HepG2 (cell line): ENCODE data around the gene MYOM1. TPM values are rescaled to one million over a fixed set of nuclear protein-coding genes. Genes with fewer than 3 reads are reported as not detected.

Experiments
- ATAC-seq: fragments of 200-7000 bp; cut with Tn5 transposase; 3 replicates; pipeline ENCODE4 v1.9.1; 2020; ENCODE audit warnings: mild to moderate bottlenecking, moderate library complexity
- BruUV-seq: library from RNA; stranded (reverse); fragments of 400-500 nt; replicated peaks from 2 replicates; lab custom pipeline; 2021; lab: Mats Ljungman, UMichigan
- CTCF ChIA-PET: fragments of 300-600 bp; formaldehyde crosslinking; extraction: SDS; loops from one replicate; lab custom pipeline; 2021; ENCODE audit warnings: low total read pairs, inconsistent platforms, low intra/inter-chr PET ratio; lab: Yijun Ruan, JAX
- POLR2A ChIA-PET: fragments of 350-600 bp; sonication (Branson Sonifier 250); formaldehyde crosslinking; loops from one replicate; lab custom pipeline; 2020; ENCODE audit warnings: antibody characterized with exemption, inconsistent platforms; lab: Yijun Ruan, JAX
- DNase-seq: peaks from one replicate; pipeline ENCODE4 v3.0.0-alpha.2; 2015; ENCODE audit warnings: low spot score
- FAIRE-seq: peaks from 3 replicates; lab custom pipeline; 2011; peaks lifted over from hg19 to GRCh38; lab: Jason Lieb, UNC
- H2AFZ ChIP-seq: one replicate; pipeline ENCODE4 v1.6.1; 2011; ENCODE audit warnings: low read length, inconsistent platforms
- H3K27ac ChIP-seq: fragments of 300-600 bp; 3 replicates; pipeline ENCODE4 v1.8.0; 2011; ENCODE audit warnings: mixed run types, mild to moderate bottlenecking, mixed read lengths, low read length, inconsistent platforms; ENCODE audit not compliant: insufficient read depth; ENCODE audit errors: extremely low read length
- H3K27me3 ChIP-seq, 2 experiments: fragments of 200-600 bp in 1 of 2; 2 replicates in 1 of 2; 3 replicates in 1 of 2; pipeline versions ENCODE4 v1.6.0 to v1.8.0; 2011; ENCODE audit warnings: low read length in 2 of 2, mild to moderate bottlenecking in 2 of 2, moderate library complexity in 2 of 2, inconsistent platforms in 1 of 2; ENCODE audit not compliant: insufficient read depth in 2 of 2, control insufficient read depth in 1 of 2
- H3K36me3 ChIP-seq, 2 experiments: fragments of 200-600 bp in 1 of 2; replicated peaks in 1 of 2; 2 replicates in 1 of 2; 3 replicates in 1 of 2; pipeline versions ENCODE4 v1.5.1 to v1.8.0; 2011; ENCODE audit warnings: low read length in 2 of 2, inconsistent platforms in 1 of 2; ENCODE audit not compliant: insufficient read depth in 2 of 2, control insufficient read depth in 1 of 2
- H3K4me1 ChIP-seq: 2 replicates; pipeline ENCODE4 v1.5.1; 2012; ENCODE audit warnings: low read length, inconsistent platforms; ENCODE audit not compliant: insufficient read depth
- H3K4me2 ChIP-seq: 2 replicates; pipeline ENCODE4 v1.6.0; 2011; ENCODE audit warnings: low read depth, low read length, inconsistent platforms
- H3K4me3 ChIP-seq, 3 experiments: fragments of 200-600 bp in 1 of 3; sonication (generic), shearing (Covaris generic) in 1 of 3; replicated peaks in 1 of 3; 2 replicates each; pipeline ENCODE4 v1.5.1; 2011 to 2016; ENCODE audit warnings: low read length in 3 of 3, inconsistent platforms in 2 of 3, low read depth in 2 of 3, mild to moderate bottlenecking in 2 of 3, control low read depth in 1 of 3, mixed read lengths in 1 of 3; ENCODE audit not compliant: insufficient read depth in 1 of 3
- H3K79me2 ChIP-seq: one replicate; pipeline ENCODE4 v1.6.1; 2011; ENCODE audit warnings: low read length, inconsistent platforms; ENCODE audit not compliant: insufficient read depth
- H3K9ac ChIP-seq: 2 replicates; pipeline ENCODE4 v1.6.0; 2011; ENCODE audit warnings: mild to moderate bottlenecking, low read depth, low read length, inconsistent platforms; ENCODE audit not compliant: insufficient read depth
- H3K9me3 ChIP-seq: 2 replicates; pipeline ENCODE4 v1.5.1; 2012; ENCODE audit warnings: mild to moderate bottlenecking, low read length
- H4K20me1 ChIP-seq: 2 replicates; pipeline ENCODE4 v1.6.0; 2011; ENCODE audit warnings: inconsistent platforms, mild to moderate bottlenecking, low read length, moderate library complexity; ENCODE audit not compliant: insufficient read depth
- CHCHD3 ChIP-seq: sonication (generic); formaldehyde crosslinking; IDR thresholded peaks from 2 replicates; pipeline ENCODE4 v1.8.0; 2022; ENCODE audit warnings: mild to moderate bottlenecking, missing genetic modification reagents, moderate library complexity
- HES4 ChIP-seq: sonication (generic); formaldehyde crosslinking; IDR thresholded peaks from 2 replicates; pipeline ENCODE4 v1.9.0; 2021; ENCODE audit warnings: mild to moderate bottlenecking, missing genetic modification reagents, borderline replicate concordance
- KDM1A ChIP-seq: IDR thresholded peaks from 2 replicates; pipeline ENCODE4 v1.6.1; 2016; ENCODE audit warnings: missing compliant biosample characterization
- NAIF1 ChIP-seq: sonication (generic); formaldehyde crosslinking; IDR thresholded peaks from 2 replicates; pipeline ENCODE4 v1.5.0; 2020; ENCODE audit warnings: mild to moderate bottlenecking, missing genetic modification reagents, borderline replicate concordance
- RBAK ChIP-seq: sonication (generic); formaldehyde crosslinking; IDR thresholded peaks from 2 replicates; pipeline ENCODE4 v1.5.1; 2020; ENCODE audit warnings: mild to moderate bottlenecking, missing genetic modification reagents
- TCF12 ChIP-seq, 2 experiments: fragments of 450-650 bp in 1 of 2; sonication (generic) in 1 of 2; formaldehyde crosslinking in 1 of 2; IDR thresholded peaks; 2 replicates each; pipeline versions ENCODE4 v1.6.1 to v1.8.0; 2017 to 2022; ENCODE audit warnings: antibody characterized with exemption in 1 of 2, mild to moderate bottlenecking in 1 of 2, missing genetic modification reagents in 1 of 2, moderate library complexity in 1 of 2
- ZNF205 ChIP-seq: IDR thresholded peaks from 2 replicates; pipeline ENCODE4 v1.6.1; 2018; ENCODE audit warnings: missing biosample characterization, missing genetic modification reagents
- ZNF337 ChIP-seq: sonication (generic); formaldehyde crosslinking; IDR thresholded peaks from 2 replicates; pipeline ENCODE4 v1.5.1; 2020; ENCODE audit warnings: missing genetic modification reagents, low read depth, mild to moderate bottlenecking, borderline replicate concordance
- ZNF7 ChIP-seq: IDR thresholded peaks from 2 replicates; pipeline ENCODE4 v1.6.1; 2016; ENCODE audit warnings: missing biosample characterization, missing genetic modification reagents
- ZNF75D ChIP-seq: sonication (generic); formaldehyde crosslinking; IDR thresholded peaks from 2 replicates; pipeline ENCODE4 v1.8.1; 2023; ENCODE audit warnings: missing genetic modification reagents, mild to moderate bottlenecking, borderline replicate concordance
- WGBS: methylation state at CpG from one replicate; pipeline ENCODE4 v1.1.6; 2017; ENCODE audit warnings: low lambda C conversion rate; 5-methylcytosine and 5-hydroxymethylcytosine counted together
- in situ Hi-C: cut with HindIII; loops from 2 replicates; pipeline ENCODE4 v1.10.0; 2017; ENCODE audit warnings: low pct_unique_long_range_greater_than_20kb; ENCODE audit not compliant: extremely low pct_ligation_motif_present
- intact Hi-C: fragments of 100-400 bp; cut with micrococcal nuclease; formaldehyde crosslinking; loops from one replicate; pipeline ENCODE4 v1.10.0; 2022; ENCODE audit not compliant: unreplicated experiment
- polyA plus RNA-seq, 8 experiments: library from polyadenylated mRNA; depleted of rRNA in 3 of 8; stranded (reverse) in 7 of 8; unstranded in 1 of 8; fragments of >200 nt; fragmentation: Illumina TruSeq in 4 of 8; extraction: Trizol in 4 of 8; gene quantifications; 2 replicates each; pipeline versions ENCODE4 v1.2.1 to v1.2.3, GENCODE V29; 2011 to 2016; ENCODE audit warnings: low read depth in 4 of 8, missing spikeins in 1 of 8, mixed read lengths in 1 of 8; ENCODE audit not compliant: insufficient read depth in 1 of 8
- total RNA-seq, 5 experiments: library from RNA; depleted of rRNA; stranded (reverse); fragments of >200 nt; fragmentation: Illumina TruSeq; extraction: Trizol; gene quantifications; 2 replicates each; pipeline ENCODE4 v1.2.3, GENCODE V29; 2016; ENCODE audit warnings: low read depth in 1 of 5
- TF ChIP-seq, protein P1 (sequence below): sonication (generic); formaldehyde crosslinking; IDR thresholded peaks from 2 replicates; pipeline ENCODE4 v1.5.1; 2020; ENCODE audit warnings: mild to moderate bottlenecking, missing genetic modification reagents, moderate library complexity
- TF ChIP-seq, protein P2 (sequence below): IDR thresholded peaks from 2 replicates; pipeline ENCODE4 v1.6.1; 2016; ENCODE audit warnings: missing compliant biosample characterization, missing genetic modification reagents, borderline replicate concordance

MYOM1 gene
- total and polyA plus RNA-seq, 2 of the 13 experiments (the other 11 are each of a cell fraction or from before 2014, with no cell fraction given): 0.46 to 0.98 TPM

- in situ Hi-C loops (loop anchor here (25.0 kb wide), 1 partner anchor 570 kb away; no protein-coding TSS in a partner anchor), intact Hi-C loops (no loop called here)
- Histone ChIP-seq H3K9me3 (no peaks in the 10 kb centered on the region), H3K4me3 (no peak overlapping the region), H3K27ac (no peak overlapping the region), H3K4me2 (no peak overlapping the region), H3K9ac (no peak overlapping the region), H3K79me2 (no peaks in the 10 kb centered on the region), H3K4me1 (peaks cover 77% of the 10 kb centered on the region), H3K27me3 (no peaks in the 10 kb centered on the region; a peak in 1 of 5 replicates), H4K20me1 (no peaks in the 10 kb centered on the region), H2AFZ (no peak overlapping the region), H3K36me3 (no peaks in the 10 kb centered on the region)
- DNase-seq (no peak), ATAC-seq (no peak), FAIRE-seq (no peak)
- CTCF ChIA-PET: no interaction called here
- no TSS peak for BruUV-seq
- 93% methylated on average over 5 of the region's 5 CpGs for WGBS
- POLR2A ChIA-PET: no interaction called here
- TF ChIP-seq ZNF205 (no peak), HES4 (CRISPR knock-in tag) (no peak), NAIF1 (CRISPR knock-in tag) (no peak), CHCHD3 (CRISPR knock-in tag) (no peak), RBAK (CRISPR knock-in tag) (no peak), TCF12 (IDR thresholded peaks at IDR 0.05) (no peak), TCF12 (CRISPR knock-in tag; IDR thresholded peaks at IDR 0.05) (no peak), ZNF7 (CRISPR knock-in tag) (no peak), KDM1A (CRISPR knock-in tag) (no peak), ZNF75D (CRISPR knock-in tag) (no peak), ZNF337 (CRISPR knock-in tag) (no peak)
- TF ChIP-seq, protein P1, sequence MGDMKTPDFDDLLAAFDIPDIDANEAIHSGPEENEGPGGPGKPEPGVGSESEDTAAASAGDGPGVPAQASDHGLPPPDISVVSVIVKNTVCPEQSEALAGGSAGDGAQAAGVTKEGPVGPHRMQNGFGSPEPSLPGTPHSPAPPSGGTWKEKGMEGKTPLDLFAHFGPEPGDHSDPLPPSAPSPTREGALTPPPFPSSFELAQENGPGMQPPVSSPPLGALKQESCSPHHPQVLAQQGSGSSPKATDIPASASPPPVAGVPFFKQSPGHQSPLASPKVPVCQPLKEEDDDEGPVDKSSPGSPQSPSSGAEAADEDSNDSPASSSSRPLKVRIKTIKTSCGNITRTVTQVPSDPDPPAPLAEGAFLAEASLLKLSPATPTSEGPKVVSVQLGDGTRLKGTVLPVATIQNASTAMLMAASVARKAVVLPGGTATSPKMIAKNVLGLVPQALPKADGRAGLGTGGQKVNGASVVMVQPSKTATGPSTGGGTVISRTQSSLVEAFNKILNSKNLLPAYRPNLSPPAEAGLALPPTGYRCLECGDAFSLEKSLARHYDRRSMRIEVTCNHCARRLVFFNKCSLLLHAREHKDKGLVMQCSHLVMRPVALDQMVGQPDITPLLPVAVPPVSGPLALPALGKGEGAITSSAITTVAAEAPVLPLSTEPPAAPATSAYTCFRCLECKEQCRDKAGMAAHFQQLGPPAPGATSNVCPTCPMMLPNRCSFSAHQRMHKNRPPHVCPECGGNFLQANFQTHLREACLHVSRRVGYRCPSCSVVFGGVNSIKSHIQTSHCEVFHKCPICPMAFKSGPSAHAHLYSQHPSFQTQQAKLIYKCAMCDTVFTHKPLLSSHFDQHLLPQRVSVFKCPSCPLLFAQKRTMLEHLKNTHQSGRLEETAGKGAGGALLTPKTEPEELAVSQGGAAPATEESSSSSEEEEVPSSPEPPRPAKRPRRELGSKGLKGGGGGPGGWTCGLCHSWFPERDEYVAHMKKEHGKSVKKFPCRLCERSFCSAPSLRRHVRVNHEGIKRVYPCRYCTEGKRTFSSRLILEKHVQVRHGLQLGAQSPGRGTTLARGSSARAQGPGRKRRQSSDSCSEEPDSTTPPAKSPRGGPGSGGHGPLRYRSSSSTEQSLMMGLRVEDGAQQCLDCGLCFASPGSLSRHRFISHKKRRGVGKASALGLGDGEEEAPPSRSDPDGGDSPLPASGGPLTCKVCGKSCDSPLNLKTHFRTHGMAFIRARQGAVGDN (CRISPR knock-in tag): no peak
- TF ChIP-seq, protein P2, sequence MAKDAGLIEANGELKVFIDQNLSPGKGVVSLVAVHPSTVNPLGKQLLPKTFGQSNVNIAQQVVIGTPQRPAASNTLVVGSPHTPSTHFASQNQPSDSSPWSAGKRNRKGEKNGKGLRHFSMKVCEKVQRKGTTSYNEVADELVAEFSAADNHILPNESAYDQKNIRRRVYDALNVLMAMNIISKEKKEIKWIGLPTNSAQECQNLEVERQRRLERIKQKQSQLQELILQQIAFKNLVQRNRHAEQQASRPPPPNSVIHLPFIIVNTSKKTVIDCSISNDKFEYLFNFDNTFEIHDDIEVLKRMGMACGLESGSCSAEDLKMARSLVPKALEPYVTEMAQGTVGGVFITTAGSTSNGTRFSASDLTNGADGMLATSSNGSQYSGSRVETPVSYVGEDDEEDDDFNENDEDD (CRISPR knock-in tag): no peak
Observed at GRCh38 chr18:3041843-3042242, 177.9 kb downstream of the MYOM1 start.
